Bronchial epithelial cell (primary cell): ENCODE measurements around the gene CENPU. TPM values are rescaled to one million over a fixed set of nuclear protein-coding genes. Genes with fewer than 3 reads are reported as not detected.
"Not testable (repeated sequence)": the region's sequence is repeated elsewhere in the genome, so short reads cannot be mapped to it uniquely, and the experiment has no call there.

Experiments
- DNase-seq: peaks from one replicate; pipeline ENCODE4 v3.0.0-alpha.2; 2010; ENCODE audit warnings: low read depth
- FAIRE-seq: peaks from 2 replicates; lab custom pipeline; 2011; peaks lifted over from hg19 to GRCh38; lab: Jason Lieb, UNC
- H3K27me3 ChIP-seq: 2 replicates; pipeline ENCODE4 v1.5.1; 2011; ENCODE audit warnings: low read length; ENCODE audit not compliant: control insufficient read depth, insufficient read depth
- H3K36me3 ChIP-seq: 2 replicates; pipeline ENCODE4 v1.5.1; 2011; ENCODE audit warnings: low read length; ENCODE audit not compliant: control insufficient read depth, insufficient read depth
- H3K4me3 ChIP-seq: 2 replicates; pipeline ENCODE4 v1.5.1; 2011; ENCODE audit warnings: mild to moderate bottlenecking, low read depth, low read length, control low read depth
- total RNA-seq: library from RNA; depleted of rRNA; stranded (reverse); fragments of >200 nt; gene quantifications from 2 replicates; pipeline ENCODE4 v1.2.1, GENCODE V29; 2014
- TF ChIP-seq, protein P1 (sequence below): IDR thresholded peaks from 2 replicates; pipeline ENCODE4 v1.5.1; 2011; ENCODE audit warnings: mild to moderate bottlenecking, moderate library complexity, low read length, control low read depth, inconsistent platforms; ENCODE audit not compliant: insufficient read depth, severe bottlenecking

The CENPU gene
- total RNA-seq, 1 donor from 2014 or later = 2.1 TPM

DNA sequence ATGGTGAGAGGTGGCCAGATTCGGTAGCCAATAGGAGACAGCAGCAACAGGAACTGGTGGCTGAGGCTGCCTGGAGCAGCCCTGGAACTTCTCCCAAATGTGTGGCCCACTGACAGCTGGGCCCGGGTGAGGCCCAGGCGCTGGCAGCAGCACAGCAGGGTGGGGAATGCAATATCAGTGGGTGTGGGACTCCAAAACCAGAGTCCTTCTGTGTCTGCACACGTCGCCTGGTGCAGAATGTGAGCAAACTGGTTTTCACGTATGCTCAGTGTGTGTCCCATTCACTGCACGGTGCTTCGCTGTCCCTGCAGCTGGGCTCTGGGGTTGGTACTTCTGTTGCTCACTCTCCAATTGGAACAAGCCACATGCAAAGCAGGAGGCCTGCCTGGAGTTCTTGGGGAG lies 14.4 kb upstream of the CENPU start:
- no peaks in the 10 kb centered on the region for H3K36me3 ChIP-seq
- TF ChIP-seq, protein P1, sequence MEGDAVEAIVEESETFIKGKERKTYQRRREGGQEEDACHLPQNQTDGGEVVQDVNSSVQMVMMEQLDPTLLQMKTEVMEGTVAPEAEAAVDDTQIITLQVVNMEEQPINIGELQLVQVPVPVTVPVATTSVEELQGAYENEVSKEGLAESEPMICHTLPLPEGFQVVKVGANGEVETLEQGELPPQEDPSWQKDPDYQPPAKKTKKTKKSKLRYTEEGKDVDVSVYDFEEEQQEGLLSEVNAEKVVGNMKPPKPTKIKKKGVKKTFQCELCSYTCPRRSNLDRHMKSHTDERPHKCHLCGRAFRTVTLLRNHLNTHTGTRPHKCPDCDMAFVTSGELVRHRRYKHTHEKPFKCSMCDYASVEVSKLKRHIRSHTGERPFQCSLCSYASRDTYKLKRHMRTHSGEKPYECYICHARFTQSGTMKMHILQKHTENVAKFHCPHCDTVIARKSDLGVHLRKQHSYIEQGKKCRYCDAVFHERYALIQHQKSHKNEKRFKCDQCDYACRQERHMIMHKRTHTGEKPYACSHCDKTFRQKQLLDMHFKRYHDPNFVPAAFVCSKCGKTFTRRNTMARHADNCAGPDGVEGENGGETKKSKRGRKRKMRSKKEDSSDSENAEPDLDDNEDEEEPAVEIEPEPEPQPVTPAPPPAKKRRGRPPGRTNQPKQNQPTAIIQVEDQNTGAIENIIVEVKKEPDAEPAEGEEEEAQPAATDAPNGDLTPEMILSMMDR = no peak
- H3K27me3 ChIP-seq = no peaks in the 10 kb centered on the region
- DNase-seq = peak; percentile 88
- H3K4me3 ChIP-seq = no peak overlapping the region
- FAIRE-seq = peak; percentile 92

DNA sequence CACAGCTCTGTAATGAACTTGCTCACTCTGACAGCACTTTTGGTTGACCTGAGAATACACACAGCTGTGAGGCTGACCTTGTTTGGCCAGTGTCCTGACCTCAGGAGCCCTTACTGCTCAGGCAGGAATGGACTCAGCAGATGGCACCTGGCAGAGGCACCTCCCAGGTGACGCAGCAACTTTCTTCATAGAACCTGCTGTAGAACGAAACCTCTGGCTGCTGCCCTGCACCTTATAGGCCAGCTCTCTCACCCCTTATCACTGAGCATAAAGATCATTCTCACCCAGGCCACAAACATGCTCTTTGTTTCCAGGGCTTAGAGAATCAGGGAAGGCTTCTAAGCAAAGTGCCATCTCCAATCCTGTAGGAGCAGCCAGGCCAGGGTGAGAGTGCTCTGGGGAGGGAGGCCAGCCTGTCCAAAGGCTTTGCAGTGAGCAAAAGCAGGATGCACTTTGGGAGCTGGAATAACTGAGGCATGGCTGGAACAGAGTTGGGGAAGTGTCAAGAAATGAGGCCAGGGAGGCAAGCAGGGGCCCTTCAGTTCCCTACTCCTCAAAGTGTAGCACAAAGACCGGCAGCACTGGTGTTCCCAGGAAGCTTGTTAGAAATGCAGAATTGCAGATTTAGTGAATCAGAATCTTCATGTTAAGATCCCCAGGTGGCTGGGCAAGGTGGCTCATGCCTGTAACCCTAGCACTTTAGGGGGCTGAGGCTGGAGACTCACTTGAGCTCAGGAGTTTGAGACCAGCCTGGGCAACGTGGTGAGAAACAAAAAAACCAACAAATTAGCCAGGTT lies 13.3 kb upstream of the CENPU start:
- Histone ChIP-seq H3K4me3 (no peak overlapping the region), H3K36me3 (no peaks in the 10 kb centered on the region), H3K27me3 (no peaks in the 10 kb centered on the region)
- DNase-seq (peak; percentile 52), FAIRE-seq (no peak)
- TF ChIP-seq, protein P1 = no peak

DNA sequence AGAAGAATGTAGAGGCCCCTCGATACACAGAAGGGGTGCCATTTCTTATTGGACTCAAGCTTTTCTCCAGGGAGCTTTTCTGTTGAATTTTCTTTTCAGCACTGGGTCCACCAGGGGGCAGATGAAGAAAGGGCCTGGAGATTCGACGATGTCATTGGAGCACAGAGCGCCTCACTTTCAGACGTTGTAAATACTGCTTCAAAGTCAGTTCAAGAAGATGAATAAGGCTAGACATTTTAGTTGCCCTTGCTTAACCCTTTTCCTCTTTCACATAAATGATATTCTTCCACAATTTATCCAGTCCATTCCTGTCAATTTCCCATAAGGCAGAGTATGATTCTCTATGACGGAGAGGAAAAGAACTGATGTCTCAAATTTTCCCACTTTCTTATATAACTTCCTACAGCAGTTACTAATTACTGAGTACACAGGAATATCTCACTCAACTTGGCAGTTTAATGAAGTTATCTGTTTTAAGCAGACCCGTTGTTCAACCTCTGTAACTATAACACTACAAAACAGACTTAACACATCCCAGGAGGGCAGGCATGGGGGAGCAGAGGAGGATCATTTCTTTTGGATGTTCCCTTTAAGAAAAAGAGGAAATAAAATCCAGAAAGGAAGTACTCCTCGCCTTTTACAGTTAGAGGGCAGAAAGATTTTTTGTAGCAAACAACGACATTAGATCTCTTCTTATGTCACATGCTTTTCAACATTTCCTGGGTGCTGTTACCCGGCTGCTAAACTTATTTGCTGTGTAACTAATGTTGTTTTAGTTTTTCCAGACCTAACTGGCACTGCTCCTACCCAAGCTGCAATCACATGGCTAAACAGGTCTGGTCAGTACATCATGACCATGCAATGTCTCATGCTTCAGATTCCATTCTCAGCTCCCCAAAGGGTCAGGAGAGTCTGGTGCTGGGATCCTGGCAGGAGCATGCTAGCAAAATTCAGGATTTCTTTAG lies 12.2 kb upstream of the CENPU start:
- TF ChIP-seq, protein P1 = peak; percentile 77
- H3K4me3 ChIP-seq = no peak overlapping the region
- no peaks in the 10 kb centered on the region for H3K36me3 ChIP-seq
- DNase-seq (peak; percentile 84), FAIRE-seq (peak; percentile 70)
- H3K27me3 ChIP-seq = no peaks in the 10 kb centered on the region

GRCh38 chr4:184744236-184744635 lies 10.3 kb upstream of the CENPU start:
- TF ChIP-seq, protein P1 = no peak
- Histone ChIP-seq H3K4me3 (no peak overlapping the region), H3K27me3 (no peaks in the 10 kb centered on the region), H3K36me3 (no peaks in the 10 kb centered on the region)
- FAIRE-seq = no peak
- no peak for DNase-seq

DNA sequence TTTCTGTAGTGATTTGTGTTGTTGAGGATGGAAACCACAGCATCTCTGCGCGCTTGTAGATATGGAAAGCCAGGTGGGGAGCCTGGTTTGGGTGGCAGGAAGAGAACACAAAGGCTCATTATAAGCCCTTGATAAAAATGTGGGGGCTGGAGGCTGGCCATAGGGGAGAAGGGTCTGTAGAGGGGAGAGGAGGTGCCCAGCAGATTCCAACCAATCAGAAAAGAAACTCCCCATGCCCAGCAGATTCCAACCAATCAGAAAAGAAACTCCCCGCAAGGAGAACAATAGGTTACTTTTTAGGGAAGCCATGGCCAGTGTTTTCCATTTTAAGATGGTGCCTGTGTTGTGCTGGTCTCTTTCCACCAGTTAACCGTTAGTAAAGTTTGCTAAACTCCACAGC lies 9.8 kb upstream of the CENPU start:
- no peak for DNase-seq
- TF ChIP-seq, protein P1 = no peak

DNA sequence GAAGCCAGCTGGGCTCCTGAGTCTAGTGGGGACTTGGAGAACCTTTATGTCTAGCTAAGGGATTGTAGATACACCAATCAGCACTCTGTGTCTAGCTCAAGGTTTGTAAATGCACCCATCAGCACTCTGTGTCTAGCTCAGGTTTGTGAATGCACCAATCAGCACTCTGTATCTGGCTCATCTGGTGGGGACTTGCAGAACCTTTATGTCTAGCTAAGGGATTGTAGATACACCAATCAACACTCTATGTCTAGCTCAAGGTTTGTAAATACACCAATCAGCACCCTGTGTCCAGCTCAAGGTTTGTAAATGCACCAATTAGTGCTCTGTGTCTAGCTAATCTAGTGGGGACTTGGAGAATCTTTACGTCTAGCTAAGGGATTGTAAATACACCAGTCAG lies 7.8 kb upstream of the CENPU start:
- not testable (repeated sequence) for DNase-seq, FAIRE-seq

More for the DNA sequence above, 9.8 kb upstream of the CENPU start:
- H3K27me3 ChIP-seq = no peaks in the 10 kb centered on the region
- no peak overlapping the region for H3K4me3 ChIP-seq
- no peak for FAIRE-seq
- no peaks in the 10 kb centered on the region for H3K36me3 ChIP-seq

More for the DNA sequence above, 7.8 kb upstream of the CENPU start:
- not testable (repeated sequence) for H3K27me3 ChIP-seq, H3K36me3 ChIP-seq, H3K4me3 ChIP-seq
